H1 (cell line): ENCODE measurements around the gene GPATCH2L. TPM values are rescaled to one million over a fixed set of nuclear protein-coding genes. Genes with fewer than 3 reads are reported as not detected.

ENCODE experiments used
- CTCF ChIA-PET: fragments of 300-600 bp; sonication (Branson Sonifier 250); formaldehyde crosslinking; loops from one replicate; lab custom pipeline; 2021; ENCODE audit not compliant: partially characterized antibody; lab: Charles Lee
- POLR2A ChIA-PET: fragments of 300-600 bp; sonication (Branson Sonifier 250); formaldehyde crosslinking; loops from one replicate; lab custom pipeline; 2021; ENCODE audit warnings: inconsistent platforms; ENCODE audit not compliant: partially characterized antibody; lab: Charles Lee
- DNase-seq, 2 experiments: peaks; one replicate each; pipeline versions ENCODE4 v3.0.0 to v3.0.0-alpha.2; 2010 to 2022; ENCODE audit warnings: low spot score in 2 of 2, low read depth in 1 of 2, mixed read lengths in 1 of 2
- FAIRE-seq: peaks from 2 replicates; lab custom pipeline; 2011; peaks lifted over from hg19 to GRCh38; lab: Jason Lieb, UNC
- H2AFZ ChIP-seq: 2 replicates; pipeline ENCODE4 v1.8.1; 2012; ENCODE audit warnings: low read length, inconsistent platforms
- H2AK5ac ChIP-seq: 2 replicates; pipeline ENCODE4 v1.6.1; 2013; ENCODE audit warnings: low read depth, low read length
- H2BK120ac ChIP-seq: replicated peaks from 2 replicates; pipeline ENCODE3; 2013; ENCODE audit warnings: low read depth, low read length, inconsistent platforms
- H2BK12ac ChIP-seq: 2 replicates; pipeline ENCODE4 v1.6.1; 2013; ENCODE audit warnings: low read depth, low read length
- H2BK15ac ChIP-seq: 2 replicates; pipeline ENCODE4 v1.6.1; 2013; ENCODE audit warnings: low read length
- H2BK20ac ChIP-seq: 2 replicates; pipeline ENCODE4 v1.6.1; 2013; ENCODE audit warnings: low read length
- H2BK5ac ChIP-seq: 2 replicates; pipeline ENCODE4 v1.6.1; 2013; ENCODE audit warnings: low read depth, low read length
- H3K14ac ChIP-seq: 2 replicates; pipeline ENCODE4 v1.6.1; 2013; ENCODE audit warnings: inconsistent platforms; ENCODE audit not compliant: insufficient read length
- H3K18ac ChIP-seq: 2 replicates; pipeline ENCODE4 v1.6.1; 2013; ENCODE audit warnings: low read length; ENCODE audit errors: extremely low read depth
- H3K23ac ChIP-seq: 2 replicates; pipeline ENCODE4 v1.6.1; 2013; ENCODE audit warnings: inconsistent platforms; ENCODE audit not compliant: insufficient read length
- H3K23me2 ChIP-seq: 2 replicates; pipeline ENCODE4 v1.6.1; 2013; ENCODE audit warnings: low read depth, low read length
- H3K27ac ChIP-seq: 2 replicates; pipeline ENCODE4 v1.6.1; 2011; ENCODE audit warnings: low read depth, low read length, inconsistent platforms
- H3K27me3 ChIP-seq, 4 experiments: replicated peaks in 1 of 4; 1 replicate in 1 of 4; 2 replicates in 3 of 4; pipeline versions ENCODE4 v1.6.1 to v1.8.1; 2011 to 2013; ENCODE audit warnings: low read length in 3 of 4, mild to moderate bottlenecking in 3 of 4, inconsistent platforms in 2 of 4, mixed read lengths in 2 of 4, moderate library complexity in 1 of 4; ENCODE audit not compliant: control insufficient read depth in 3 of 4, insufficient read depth in 3 of 4; ENCODE audit errors: extremely low read depth in 1 of 4
- H3K36me3 ChIP-seq, 4 experiments: 2 replicates each; pipeline versions ENCODE4 v1.6.1 to v1.8.1; 2011 to 2013; ENCODE audit warnings: mild to moderate bottlenecking in 4 of 4, low read length in 3 of 4, moderate library complexity in 2 of 4, control low read depth in 1 of 4, inconsistent platforms in 1 of 4; ENCODE audit not compliant: insufficient read depth in 4 of 4, control insufficient read depth in 2 of 4
- H3K4ac ChIP-seq: replicated peaks from 2 replicates; pipeline ENCODE3; 2013; ENCODE audit warnings: low read length, low read depth, mixed read lengths, inconsistent platforms; ENCODE audit not compliant: insufficient read length
- H3K4me1 ChIP-seq, 4 experiments: replicated peaks in 1 of 4; 1 replicate in 1 of 4; 2 replicates in 3 of 4; pipeline versions ENCODE4 v1.6.1 to v1.8.1; 2011 to 2013; ENCODE audit warnings: low read length in 3 of 4, inconsistent platforms in 2 of 4, mixed read lengths in 1 of 4; ENCODE audit not compliant: insufficient read depth in 4 of 4, control insufficient read depth in 3 of 4
- H3K4me2 ChIP-seq, 2 experiments: 2 replicates each; pipeline versions ENCODE4 v1.6.1 to v1.8.1; 2011 to 2013; ENCODE audit warnings: low read depth in 2 of 2, low read length in 2 of 2, control low read depth in 1 of 2, inconsistent platforms in 1 of 2, mild to moderate bottlenecking in 1 of 2; ENCODE audit not compliant: insufficient read depth in 1 of 2
- H3K4me3 ChIP-seq, 4 experiments: fragments of 200-600, 300-600 bp in 1 of 4; sonication (generic), shearing (Covaris generic), sonication (Bioruptor Twin) in 1 of 4; 2 replicates each; pipeline versions ENCODE4 v1.5.1 to v1.8.1; 2011 to 2016; ENCODE audit warnings: low read length in 4 of 4, low read depth in 3 of 4, control low read depth in 2 of 4, inconsistent platforms in 2 of 4, mild to moderate bottlenecking in 2 of 4, mixed read lengths in 1 of 4, moderate library complexity in 1 of 4; ENCODE audit not compliant: insufficient read depth in 2 of 4; ENCODE audit errors: extremely low read depth in 1 of 4
- H3K56ac ChIP-seq: replicated peaks from 2 replicates; pipeline ENCODE3; 2013; ENCODE audit warnings: low read depth, mild to moderate bottlenecking, mixed read lengths, low read length, inconsistent platforms; ENCODE audit not compliant: insufficient read length
- H3K79me1 ChIP-seq: 2 replicates; pipeline ENCODE4 v1.6.1; 2013; ENCODE audit warnings: low read depth, low read length, control low read depth
- H3K79me2 ChIP-seq, 2 experiments: 2 replicates each; pipeline versions ENCODE4 v1.6.1 to v1.8.1; 2012 to 2013; ENCODE audit warnings: low read length in 2 of 2, mild to moderate bottlenecking in 2 of 2, inconsistent platforms in 1 of 2; ENCODE audit not compliant: insufficient read depth in 2 of 2, control insufficient read depth in 1 of 2
- H3K9ac ChIP-seq, 4 experiments: replicated peaks in 1 of 4; 1 replicate in 1 of 4; 2 replicates in 3 of 4; pipeline versions ENCODE4 v1.6.1 to v1.8.1; 2011 to 2013; ENCODE audit warnings: low read depth in 3 of 4, low read length in 3 of 4, control low read depth in 2 of 4, mild to moderate bottlenecking in 2 of 4, moderate library complexity in 2 of 4, inconsistent platforms in 1 of 4; ENCODE audit errors: extremely low read depth in 1 of 4
- H3K9me3 ChIP-seq, 2 experiments: 2 replicates each; pipeline versions ENCODE4 v1.6.1 to v1.8.1; 2012 to 2013; ENCODE audit warnings: mild to moderate bottlenecking in 2 of 2, moderate library complexity in 2 of 2, control low read depth in 1 of 2, inconsistent platforms in 1 of 2, low read depth in 1 of 2, low read length in 1 of 2, mixed read lengths in 1 of 2; ENCODE audit not compliant: insufficient read depth in 2 of 2
- H4K20me1 ChIP-seq, 2 experiments: replicated peaks in 1 of 2; 2 replicates each; pipeline versions ENCODE3 to v1.8.1; 2011 to 2013; ENCODE audit warnings: inconsistent platforms in 2 of 2, low read length in 2 of 2, mild to moderate bottlenecking in 1 of 2; ENCODE audit not compliant: insufficient read depth in 2 of 2, control insufficient read depth in 1 of 2
- H4K5ac ChIP-seq: 2 replicates; pipeline ENCODE4 v1.6.1; 2013; ENCODE audit warnings: low read length, low read depth, mixed read lengths, inconsistent platforms; ENCODE audit not compliant: insufficient read length
- H4K8ac ChIP-seq: 2 replicates; pipeline ENCODE4 v1.8.0; 2013; ENCODE audit warnings: mild to moderate bottlenecking, moderate library complexity, low read length, inconsistent platforms; ENCODE audit not compliant: insufficient read depth; ENCODE audit errors: extremely low read depth
- H4K91ac ChIP-seq: replicated peaks from 2 replicates; pipeline ENCODE3; 2013; ENCODE audit warnings: low read length, mixed read lengths, inconsistent platforms; ENCODE audit not compliant: insufficient read length
- CHD1 ChIP-seq: IDR thresholded peaks from 2 replicates; pipeline ENCODE4 v1.6.1; 2012; ENCODE audit warnings: low read depth, low read length, improper control_type of control experiment
- CREB1 ChIP-seq: IDR thresholded peaks from 2 replicates; pipeline ENCODE4 v1.6.1; 2012; ENCODE audit warnings: inconsistent platforms
- CTBP2 ChIP-seq: IDR thresholded peaks from 2 replicates; pipeline ENCODE4 v1.7.0; 2011; ENCODE audit warnings: borderline replicate concordance, mild to moderate bottlenecking, moderate library complexity, mixed read lengths, low read length; ENCODE audit not compliant: insufficient read depth, insufficient read length
- PHF8 ChIP-seq: fragments of 200-600 bp; sonication (generic); conservative IDR thresholded peaks from 2 replicates; pipeline ENCODE4 v1.7.1; 2012; ENCODE audit warnings: low read depth, mild to moderate bottlenecking, inconsistent platforms, low read length, moderate library complexity
- RNF2 ChIP-seq: fragments of 200-900, 300-1000 bp; sonication (generic); IDR thresholded peaks from 2 replicates; pipeline ENCODE4 v1.7.1; 2016; ENCODE audit warnings: borderline replicate concordance, low read depth, mild to moderate bottlenecking, antibody characterized with exemption, low read length; ENCODE audit not compliant: poor library complexity, severe bottlenecking; ENCODE audit errors: missing control alignments
- YY1 ChIP-seq: IDR thresholded peaks from 2 replicates; pipeline ENCODE4 v1.6.1; 2011; ENCODE audit warnings: low read depth, mild to moderate bottlenecking, low read length
- WGBS, 2 experiments: shearing (Covaris generic) in 1 of 2; methylation state at CpG; one replicate each; pipeline versions ENCODE4 v1.1.6 to v1.1.7; 2013 to 2015; ENCODE audit warnings: low lambda C conversion rate in 2 of 2, mixed read lengths in 2 of 2, inconsistent platforms in 1 of 2, low coverage in 1 of 2, missing lambda C conversion rate in 1 of 2; ENCODE audit not compliant: insufficient replicate concordance in 2 of 2, insufficient coverage in 1 of 2, insufficient read length in 1 of 2; ENCODE audit errors: extremely low coverage in 1 of 2, missing lambda C conversion rate in 1 of 2; 5-methylcytosine and 5-hydroxymethylcytosine counted together
- polyA plus RNA-seq, 7 experiments: library from polyadenylated mRNA; depleted of rRNA in 3 of 7; stranded (reverse) in 5 of 7; unstranded in 2 of 7; fragments of >200 nt in 5 of 7; fragments of 200-250 nt in 2 of 7; gene quantifications; 1 replicate in 5 of 7; 2 replicates in 1 of 7; 4 replicates in 1 of 7; pipeline versions ENCODE4 v1.2.1 to v1.2.3, GENCODE V29; 2011 to 2013; ENCODE audit warnings: missing spikeins in 2 of 7, mixed read lengths in 2 of 7
- total RNA-seq: library from RNA; stranded (reverse); fragmentation: NEBNext Ultra II Directional; extraction: Animal tissue kit (Norgen Biotek cat#: 25700); gene quantifications from 2 replicates; pipeline ENCODE4 v1.2.1, GENCODE V29; 2021
- TF ChIP-seq, protein P1 (sequence below), 3 experiments: IDR thresholded peaks; 1 replicate in 2 of 3; 2 replicates in 1 of 3; pipeline versions ENCODE4 v1.5.1 to v1.6.1; 2011; ENCODE audit warnings: low read length in 3 of 3, mild to moderate bottlenecking in 3 of 3, inconsistent platforms in 2 of 3, low read depth in 1 of 3, moderate library complexity in 1 of 3; ENCODE audit not compliant: insufficient read depth in 1 of 3; ENCODE audit errors: control extremely low read depth in 1 of 3

The GPATCH2L gene
- total and polyA plus RNA-seq, 2 of the 8 experiments (the other 6 are each of a cell fraction or from before 2014, with no cell fraction given) = 26.0 to 54.9 TPM

- ChIA-PET CTCF (interaction anchor here (0.6 to 1.0 kb wide), 3 partner anchors 134 to 269 kb away, joined by 3 to 4 read pairs (median 3); no protein-coding TSS in a partner anchor), POLR2A (no interaction called here)
- Histone ChIP-seq H3K79me1 (no peaks in the 10 kb centered on the region), H3K27ac (no peak overlapping the region), H2BK120ac (no peak overlapping the region), H3K56ac (no peak overlapping the region), H3K4me1 (peaks cover 17 to 25% (median 18%) of the 10 kb centered on the region in 4 experiments), H3K23ac (no peak overlapping the region), H4K5ac (no peak overlapping the region), H2BK12ac (no peak overlapping the region; the same call in 1 of the 2 replicates), H3K4ac (no peak overlapping the region), H4K20me1 (no peaks in the 10 kb centered on the region), H2BK5ac (no peak overlapping the region), H2BK15ac (no peak overlapping the region), H4K8ac (no peak overlapping the region), H3K18ac (no peak overlapping the region), H2BK20ac (no peak overlapping the region), H3K36me3 (no peaks in the 10 kb centered on the region), H3K4me3 (no peak overlapping the region), H3K9me3 (no peaks in the 10 kb centered on the region), H3K23me2 (peaks cover 2% of the 10 kb centered on the region; the same call in 1 of the 2 replicates), H3K4me2 (no peak overlapping the region), H3K27me3 (peaks cover 0 to 4% (median 2%) of the 10 kb centered on the region in 4 experiments; a peak in 2 of 7 replicates), H4K91ac (no peak overlapping the region), H2AK5ac (no peak overlapping the region), H2AFZ (no peak overlapping the region), H3K79me2 (no peaks in the 10 kb centered on the region), H3K14ac (no peak overlapping the region), H3K9ac (no peak overlapping the region)
- DNase-seq = no peak
- WGBS, 2 experiments = 97% methylated on average over 4 of the region's 4 CpGs; no CpG with 5 or more reads in 1 of the 2 experiments
- FAIRE-seq = no peak
- TF ChIP-seq CREB1 (no peak), CTBP2 (no peak), CHD1 (no peak), YY1 (no peak), PHF8 (no peak), RNF2 (no peak)
- TF ChIP-seq, protein P1, sequence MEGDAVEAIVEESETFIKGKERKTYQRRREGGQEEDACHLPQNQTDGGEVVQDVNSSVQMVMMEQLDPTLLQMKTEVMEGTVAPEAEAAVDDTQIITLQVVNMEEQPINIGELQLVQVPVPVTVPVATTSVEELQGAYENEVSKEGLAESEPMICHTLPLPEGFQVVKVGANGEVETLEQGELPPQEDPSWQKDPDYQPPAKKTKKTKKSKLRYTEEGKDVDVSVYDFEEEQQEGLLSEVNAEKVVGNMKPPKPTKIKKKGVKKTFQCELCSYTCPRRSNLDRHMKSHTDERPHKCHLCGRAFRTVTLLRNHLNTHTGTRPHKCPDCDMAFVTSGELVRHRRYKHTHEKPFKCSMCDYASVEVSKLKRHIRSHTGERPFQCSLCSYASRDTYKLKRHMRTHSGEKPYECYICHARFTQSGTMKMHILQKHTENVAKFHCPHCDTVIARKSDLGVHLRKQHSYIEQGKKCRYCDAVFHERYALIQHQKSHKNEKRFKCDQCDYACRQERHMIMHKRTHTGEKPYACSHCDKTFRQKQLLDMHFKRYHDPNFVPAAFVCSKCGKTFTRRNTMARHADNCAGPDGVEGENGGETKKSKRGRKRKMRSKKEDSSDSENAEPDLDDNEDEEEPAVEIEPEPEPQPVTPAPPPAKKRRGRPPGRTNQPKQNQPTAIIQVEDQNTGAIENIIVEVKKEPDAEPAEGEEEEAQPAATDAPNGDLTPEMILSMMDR (IDR thresholded peaks at IDR 0.05; ENCODE audit: control extremely low read depth in 1 of 3, insufficient read depth in 1 of 3, low read depth in 1 of 3, low read length in 3 of 3) = no peak
These were observed 33.1 kb upstream of the GPATCH2L start for GRCh38 chr14:76118594-76118993.
